Peyer's patch (tissue), 4 donors: Measurements from ENCODE around the gene KCNK4. TPM values are rescaled to one million over a fixed set of nuclear protein-coding genes. Genes with fewer than 3 reads are reported as not detected.

Experiments used
- DNase-seq, 3 donors: peaks; one replicate each; pipeline ENCODE4 v3.0.0-alpha.2; 2017 to 2019
- H3K27ac ChIP-seq, 4 donors: fragments of 200-600 bp; sonication (generic); one replicate each; pipeline ENCODE4 v1.5.1; 2016 to 2019
- H3K27me3 ChIP-seq, 2 donors: fragments of 200-600 bp; sonication (generic); one replicate each; pipeline ENCODE4 v1.5.1; 2019
- H3K36me3 ChIP-seq, 3 donors: fragments of 200-600 bp; sonication (generic); one replicate each; pipeline ENCODE4 v1.5.1; 2016 to 2019
- H3K4me1 ChIP-seq, 4 donors: fragments of 200-600 bp; sonication (generic); one replicate each; pipeline ENCODE4 v1.5.1; 2016 to 2019
- H3K4me3 ChIP-seq, 4 donors: fragments of 200-600 bp; sonication (generic); 1 replicate in 3 of 4; 2 replicates in 1 of 4; pipeline ENCODE4 v1.5.1; 2016 to 2019; ENCODE audit warnings: mild to moderate bottlenecking in 1 of 4
- H3K9me3 ChIP-seq, 4 donors: fragments of 200-600 bp; sonication (generic); one replicate each; pipeline ENCODE4 v1.5.1; 2016 to 2019; ENCODE audit warnings: mild to moderate bottlenecking in 1 of 4
- CTCF ChIP-seq, 6 experiments: fragments of 450-650 bp in 4 of 6; fragments of 200-600 bp in 2 of 6; sonication (generic) in 1 of 6; IDR thresholded peaks; one replicate each; pipeline ENCODE4 v1.5.1; 2017 to 2019; ENCODE audit warnings: antibody characterized with exemption in 6 of 6, mild to moderate bottlenecking in 3 of 6, moderate library complexity in 1 of 6
- POLR2A ChIP-seq, 2 donors: fragments of 450-650 bp; IDR thresholded peaks; one replicate each; pipeline ENCODE4 v1.5.1; 2017; ENCODE audit warnings: antibody characterized with exemption in 2 of 2, mild to moderate bottlenecking in 2 of 2, moderate library complexity in 2 of 2
- total RNA-seq, 4 donors: library from RNA; depleted of rRNA; stranded (reverse); fragments of >200 nt; gene quantifications; one replicate each; pipeline ENCODE4 v1.1.0, GENCODE V29; 2016

Gene KCNK4
- total RNA-seq, 4 donors from 2014 or later: not detected

GRCh38 chr11:64295760-64296159 lies 4.7 kb downstream of the KCNK4 start:
- TF ChIP-seq POLR2A (IDR thresholded peaks at IDR 0.05) (no peak), CTCF (IDR thresholded peaks at IDR 0.05) (no peak)
- Histone ChIP-seq H3K27me3 (peaks cover 0 to 68% of the 10 kb centered on the region in 2 donors), H3K27ac (no peak overlapping the region), H3K36me3 (no peaks in the 10 kb centered on the region), H3K4me3 (no peak overlapping the region), H3K9me3 (no peaks in the 10 kb centered on the region), H3K4me1 (peaks cover 0 to 35% (median 27%) of the 10 kb centered on the region in 4 donors)
- DNase-seq: no peak

- Histone ChIP-seq H3K36me3 (no peaks in the 10 kb centered on the region), H3K27me3 (peaks cover 0 to 64% of the 10 kb centered on the region in 2 donors), H3K9me3 (no peaks in the 10 kb centered on the region), H3K4me1 (peaks cover 0 to 36% (median 29%) of the 10 kb centered on the region in 4 donors), H3K27ac (no peak overlapping the region), H3K4me3 (no peak overlapping the region)
- DNase-seq: no peak
- TF ChIP-seq CTCF (IDR thresholded peaks at IDR 0.05) (no peak), POLR2A (IDR thresholded peaks at IDR 0.05) (no peak)
Measured at GRCh38 chr11:64296236-64296635, 5.1 kb downstream of the KCNK4 start.

GRCh38 chr11:64296830-64297698 lies 6.0 kb downstream of the KCNK4 start:
- H3K27me3 ChIP-seq: peaks cover 0 to 56% of the 10 kb centered on the region in 2 donors
- peak in 1 of 3 donors; percentile 34 for DNase-seq
- H3K4me1 ChIP-seq: peaks cover 0 to 28% (median 23%) of the 10 kb centered on the region in 4 donors
- H3K4me3 ChIP-seq: no peak overlapping the region
- no peak for TF ChIP-seq CTCF (IDR thresholded peaks at IDR 0.05)
- TF ChIP-seq POLR2A (IDR thresholded peaks at IDR 0.05): no peak
- H3K36me3 ChIP-seq: no peaks in the 10 kb centered on the region
- H3K9me3 ChIP-seq: no peaks in the 10 kb centered on the region
- H3K27ac ChIP-seq: no peak overlapping the region

- Histone ChIP-seq H3K27me3 (peaks cover 0 to 48% of the 10 kb centered on the region in 2 donors), H3K27ac (no peak overlapping the region), H3K36me3 (no peaks in the 10 kb centered on the region), H3K9me3 (no peaks in the 10 kb centered on the region), H3K4me3 (no peak overlapping the region), H3K4me1 (peaks cover 0 to 21% (median 19%) of the 10 kb centered on the region in 4 donors)
- no peak for TF ChIP-seq CTCF (IDR thresholded peaks at IDR 0.05)
- no peak for TF ChIP-seq POLR2A (IDR thresholded peaks at IDR 0.05)
- peak in 1 of 3 donors; percentile 54 for DNase-seq
Measured at GRCh38 chr11:64297699-64298358, 6.7 kb downstream of the KCNK4 start.

GRCh38 chr11:64298966-64299846 lies 8.1 kb downstream of the KCNK4 start:
- Histone ChIP-seq H3K36me3 (no peaks in the 10 kb centered on the region), H3K27ac (peak overlapping the region in 1 of 4 donors; percentile 42), H3K4me3 (peak overlapping the region; percentile 1 to 45 (median 34)), H3K9me3 (no peaks in the 10 kb centered on the region), H3K4me1 (peaks cover 3 to 29% (median 25%) of the 10 kb centered on the region in 4 donors), H3K27me3 (peaks cover 0 to 42% of the 10 kb centered on the region in 2 donors)
- no peak for TF ChIP-seq POLR2A (IDR thresholded peaks at IDR 0.05)
- no peak for TF ChIP-seq CTCF (IDR thresholded peaks at IDR 0.05)
- DNase-seq: peak in 1 of 3 donors; percentile 71
